ENCODE data around the gene SLC35D1.

Gene SLC35D1

GRCh38 chr1:67044631-67045270 lies 9.2 kb downstream of the SLC35D1 start:
- no peaks in the 10 kb centered on the region for H3K27me3 ChIP-seq (ENCODE audit: insufficient read depth, low read length, poor library complexity, severe bottlenecking)
- no peaks in the 10 kb centered on the region for H3K9me2 ChIP-seq (replicated peaks; ENCODE audit: low read depth, low read length)
- no peaks in the 10 kb centered on the region for H3K9me3 ChIP-seq (ENCODE audit: insufficient read depth, low read depth, low read length)
- peaks cover 76% of the 10 kb centered on the region for H3K36me3 ChIP-seq (ENCODE audit: insufficient read depth, low read length)
- peaks cover 21% of the 10 kb centered on the region for H3K4me1 ChIP-seq (ENCODE audit: insufficient read depth, low read length, poor library complexity, severe bottlenecking)
- H3K79me2 ChIP-seq (ENCODE audit: insufficient read depth, low read length), result peaks cover 6% of the 10 kb centered on the region
- H4K20me1 ChIP-seq (ENCODE audit: insufficient read depth, low read length, poor library complexity, severe bottlenecking), result no peaks in the 10 kb centered on the region
- no peak for TF ChIP-seq CTCF (conservative IDR thresholded peaks at IDR 0.05; ENCODE audit: low read length)
- no peak for TF ChIP-seq EZH2phosphoT487 (IDR thresholded peaks at IDR 0.05; ENCODE audit: borderline replicate concordance)
- H2AFZ ChIP-seq (ENCODE audit: low read length), result no peak overlapping the region
- H3F3A ChIP-seq (ENCODE audit: low read depth), result no peaks in the 10 kb centered on the region
- no peak overlapping the region for H3K4me3 ChIP-seq (ENCODE audit: low read length, poor library complexity, severe bottlenecking)
- peak overlapping the region; percentile 29 for H3K4me2 ChIP-seq (ENCODE audit: low read depth, low read length, poor library complexity, severe bottlenecking)
- no peak overlapping the region for H3K9ac ChIP-seq (ENCODE audit: low read depth, low read length, poor library complexity, severe bottlenecking)

GRCh38 chr1:67043366-67043765 lies 10.6 kb downstream of the SLC35D1 start:
- Histone ChIP-seq H3K4me3 (ENCODE audit: low read length, poor library complexity, severe bottlenecking) (no peak overlapping the region), H3F3A (ENCODE audit: low read depth) (no peaks in the 10 kb centered on the region), H4K20me1 (ENCODE audit: insufficient read depth, low read length, poor library complexity, severe bottlenecking) (no peaks in the 10 kb centered on the region), H2AFZ (ENCODE audit: low read length) (no peak overlapping the region), H3K4me2 (ENCODE audit: low read depth, low read length, poor library complexity, severe bottlenecking) (no peak overlapping the region), H3K9ac (ENCODE audit: low read depth, low read length, poor library complexity, severe bottlenecking) (no peak overlapping the region), H3K27me3 (ENCODE audit: insufficient read depth, low read length, poor library complexity, severe bottlenecking) (no peaks in the 10 kb centered on the region), H3K36me3 (ENCODE audit: insufficient read depth, low read length) (peaks cover 76% of the 10 kb centered on the region), H3K79me2 (ENCODE audit: insufficient read depth, low read length) (no peaks in the 10 kb centered on the region; the same call in none of the 2 replicates), H3K9me2 (replicated peaks; ENCODE audit: low read depth, low read length) (no peaks in the 10 kb centered on the region), H3K4me1 (ENCODE audit: insufficient read depth, low read length, poor library complexity, severe bottlenecking) (peaks cover 21% of the 10 kb centered on the region), H3K9me3 (ENCODE audit: insufficient read depth, low read depth, low read length) (no peaks in the 10 kb centered on the region)
- no peak for TF ChIP-seq EZH2phosphoT487 (IDR thresholded peaks at IDR 0.05; ENCODE audit: borderline replicate concordance)

- Histone ChIP-seq H3F3A (ENCODE audit: low read depth) (no peaks in the 10 kb centered on the region), H3K4me2 (ENCODE audit: low read depth, low read length, poor library complexity, severe bottlenecking) (no peak overlapping the region), H3K9me3 (ENCODE audit: insufficient read depth, low read depth, low read length) (no peaks in the 10 kb centered on the region), H3K4me3 (ENCODE audit: low read length, poor library complexity, severe bottlenecking) (no peak overlapping the region), H3K36me3 (ENCODE audit: insufficient read depth, low read length) (peaks cover 81% of the 10 kb centered on the region), H3K9me2 (replicated peaks; ENCODE audit: low read depth, low read length) (no peaks in the 10 kb centered on the region), H2AFZ (ENCODE audit: low read length) (no peak overlapping the region), H3K9ac (ENCODE audit: low read depth, low read length, poor library complexity, severe bottlenecking) (no peak overlapping the region), H3K27me3 (ENCODE audit: insufficient read depth, low read length, poor library complexity, severe bottlenecking) (no peaks in the 10 kb centered on the region), H3K79me2 (ENCODE audit: insufficient read depth, low read length) (no peaks in the 10 kb centered on the region; the same call in none of the 2 replicates), H3K4me1 (ENCODE audit: insufficient read depth, low read length, poor library complexity, severe bottlenecking) (peaks cover 17% of the 10 kb centered on the region), H4K20me1 (ENCODE audit: insufficient read depth, low read length, poor library complexity, severe bottlenecking) (no peaks in the 10 kb centered on the region)
- TF ChIP-seq CTCF (conservative IDR thresholded peaks at IDR 0.05; ENCODE audit: low read length), result no peak
- no peak for TF ChIP-seq EZH2phosphoT487 (IDR thresholded peaks at IDR 0.05; ENCODE audit: borderline replicate concordance)
Measured at GRCh38 chr1:67041841-67042503, 12.0 kb downstream of the SLC35D1 start.

Measured in Loucy (cell line).